Activated T-helper 1 cell treated with anti-CD3 and anti-CD28 coated beads, Interleukin-12 subunit alpha, Interleukin-12 subunit beta, Interleukin-2, Interleukin-4 antibody, amounts not matched to agents 30 ng/mL and 10 ng/mL and 1 ng/mL, durations not matched to agents 14 hours and 24 hours and 36 hours (primary cell): Measurements from ENCODE around the gene RASAL2. TPM values are rescaled to one million over a fixed set of nuclear protein-coding genes. Genes with fewer than 3 reads are reported as not detected.
"Not testable (repeated sequence)": the region's sequence is repeated elsewhere in the genome, so short reads cannot be mapped to it uniquely, and the experiment has no call there.

Source experiments
- DNase-seq: peaks from one replicate; pipeline ENCODE4 v3.0.0; 2021; ENCODE audit warnings: low spot score
- H3K27ac Mint-ChIP-seq: one replicate; pipeline ENCODE4 v1.8.0; 2021; ENCODE audit warnings: mild to moderate bottlenecking, mixed read lengths
- H3K27me3 Mint-ChIP-seq: one replicate; pipeline ENCODE4 v1.8.0; 2022; ENCODE audit warnings: mild to moderate bottlenecking, moderate library complexity, mixed read lengths; ENCODE audit not compliant: insufficient read depth
- H3K36me3 Mint-ChIP-seq: one replicate; pipeline ENCODE4 v1.8.0; 2021; ENCODE audit warnings: low read depth, mixed read lengths
- H3K4me1 Mint-ChIP-seq: one replicate; pipeline ENCODE4 v1.8.0; 2021; ENCODE audit warnings: low read depth, mixed read lengths
- H3K4me3 Mint-ChIP-seq: one replicate; pipeline ENCODE4 v1.8.0; 2021; ENCODE audit warnings: mild to moderate bottlenecking, moderate library complexity, mixed read lengths
- H3K9me3 Mint-ChIP-seq: one replicate; pipeline ENCODE4 v1.8.0; 2021; ENCODE audit warnings: mixed read lengths
- intact Hi-C: fragments of 100-400 bp; cut with micrococcal nuclease; formaldehyde crosslinking; loops from one replicate; pipeline ENCODE4 v1.15.1; 2024
- total RNA-seq: library from RNA; stranded (reverse); gene quantifications from 2 replicates; pipeline ENCODE4 v1.2.3, GENCODE V29; 2022

RASAL2 gene
- total RNA-seq, 1 donor from 2014 or later, result not detected

DNA sequence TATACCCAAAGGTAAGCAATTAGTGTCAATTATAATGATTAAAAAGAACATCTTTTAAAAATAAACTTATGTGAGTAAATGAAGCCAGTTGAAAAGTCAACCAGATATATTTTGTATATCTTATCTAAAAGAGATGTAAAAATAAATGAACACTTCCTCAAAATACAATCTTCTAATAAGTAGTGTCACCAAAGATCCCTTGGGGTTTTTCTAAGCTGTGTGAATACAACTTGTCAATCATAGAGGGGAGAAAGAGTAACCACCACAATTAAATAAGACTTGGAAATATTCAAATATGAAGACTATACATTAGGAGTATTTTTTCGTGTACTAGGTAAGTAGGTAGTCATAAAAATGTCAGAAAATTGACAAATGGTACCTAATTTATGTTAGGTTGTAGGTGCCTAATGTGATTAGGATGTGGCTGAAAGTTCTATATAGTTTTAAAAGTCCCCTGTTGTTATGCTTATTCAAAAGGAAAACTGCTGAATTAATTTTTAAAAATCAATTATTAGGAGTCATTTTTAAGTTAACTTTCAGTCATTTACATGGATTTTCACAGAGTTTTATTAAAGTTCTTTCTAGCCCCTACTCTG lies 72.6 kb downstream of the RASAL2 start:
- no peak overlapping the region for H3K27ac Mint-ChIP-seq
- no peak overlapping the region for H3K4me3 Mint-ChIP-seq
- H3K27me3 Mint-ChIP-seq, result no peaks in the 10 kb centered on the region
- no peaks in the 10 kb centered on the region for H3K4me1 Mint-ChIP-seq
- no peaks in the 10 kb centered on the region for H3K9me3 Mint-ChIP-seq
- intact Hi-C loops, result no loop called here
- H3K36me3 Mint-ChIP-seq, result no peaks in the 10 kb centered on the region
- no peak for DNase-seq

- Mint-ChIP-seq H3K4me3 (no peak overlapping the region), H3K4me1 (no peaks in the 10 kb centered on the region), H3K27ac (no peak overlapping the region), H3K27me3 (no peaks in the 10 kb centered on the region), H3K9me3 (no peaks in the 10 kb centered on the region), H3K36me3 (no peaks in the 10 kb centered on the region)
- no peak for DNase-seq
- intact Hi-C loops, result no loop called here
Measured at GRCh38 chr1:178168536-178168935, 74.6 kb downstream of the RASAL2 start.

- H3K27me3 Mint-ChIP-seq, result no peaks in the 10 kb centered on the region
Measured at GRCh38 chr1:178169649-178170048, 75.7 kb downstream of the RASAL2 start.

DNA sequence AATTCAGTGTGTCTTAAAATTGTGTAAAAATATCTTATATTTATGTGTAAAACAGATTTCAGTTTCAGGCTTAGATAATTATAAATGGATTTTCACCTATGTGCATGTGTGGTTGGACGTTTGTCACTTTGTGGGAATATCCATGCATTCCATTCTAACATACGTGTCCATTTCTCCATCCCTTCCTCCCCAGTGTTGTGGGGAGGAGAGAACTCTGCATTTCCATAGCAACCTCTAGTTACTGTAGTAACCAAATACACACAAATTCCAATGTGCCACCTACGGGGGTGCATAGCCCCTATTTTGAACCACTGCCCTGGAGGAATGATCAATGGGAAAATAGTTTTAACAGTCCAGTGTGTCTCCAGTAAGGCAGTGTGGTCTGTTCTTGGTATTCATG lies 79.0 kb downstream of the RASAL2 start:
- Mint-ChIP-seq H3K4me3 (no peak overlapping the region), H3K9me3 (no peaks in the 10 kb centered on the region), H3K4me1 (no peaks in the 10 kb centered on the region), H3K27ac (no peak overlapping the region), H3K36me3 (no peaks in the 10 kb centered on the region), H3K27me3 (no peaks in the 10 kb centered on the region)
- intact Hi-C loops, result no loop called here
- DNase-seq, result no peak

More at GRCh38 chr1:178169649-178170048, 75.7 kb downstream of the RASAL2 start:
- Mint-ChIP-seq H3K9me3 (no peaks in the 10 kb centered on the region), H3K36me3 (no peaks in the 10 kb centered on the region), H3K4me3 (no peak overlapping the region), H3K4me1 (no peaks in the 10 kb centered on the region), H3K27ac (no peak overlapping the region)
- DNase-seq, result no peak
- intact Hi-C loops, result no loop called here

DNA sequence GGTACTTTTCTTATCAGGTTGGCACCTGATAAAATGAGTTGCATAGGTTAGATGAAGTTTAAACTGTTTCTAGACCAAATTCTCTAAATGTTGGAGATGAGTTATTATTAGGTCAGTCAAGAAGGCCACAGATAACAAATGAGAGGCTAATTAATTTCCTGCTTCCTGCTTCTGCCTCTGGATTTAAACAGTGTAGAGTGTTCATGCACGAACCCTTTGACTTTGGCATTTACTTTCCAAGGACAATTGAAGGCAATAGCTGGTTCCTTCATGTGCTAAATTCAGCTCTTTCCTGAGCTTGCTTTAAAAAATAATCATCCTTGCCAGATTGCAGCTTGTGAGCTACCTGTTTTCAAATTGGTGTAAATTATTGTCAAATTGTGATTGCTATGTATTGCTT lies 80.6 kb downstream of the RASAL2 start:
- no peaks in the 10 kb centered on the region for H3K36me3 Mint-ChIP-seq
- no peaks in the 10 kb centered on the region for H3K27me3 Mint-ChIP-seq
- H3K4me3 Mint-ChIP-seq, result no peak overlapping the region
- no peaks in the 10 kb centered on the region for H3K9me3 Mint-ChIP-seq
- no peak overlapping the region for H3K27ac Mint-ChIP-seq
- no peak for DNase-seq
- intact Hi-C loops, result no loop called here
- no peaks in the 10 kb centered on the region for H3K4me1 Mint-ChIP-seq

GRCh38 chr1:178180405-178180804 lies 86.5 kb downstream of the RASAL2 start:
- Mint-ChIP-seq H3K4me3 (no peak overlapping the region), H3K9me3 (no peaks in the 10 kb centered on the region), H3K27me3 (no peaks in the 10 kb centered on the region), H3K27ac (no peak overlapping the region), H3K4me1 (no peaks in the 10 kb centered on the region), H3K36me3 (no peaks in the 10 kb centered on the region)
- DNase-seq, result no peak
- intact Hi-C loops, result no loop called here

GRCh38 chr1:178183796-178184195 lies 89.9 kb downstream of the RASAL2 start:
- H3K36me3 Mint-ChIP-seq, result no peaks in the 10 kb centered on the region
- H3K4me1 Mint-ChIP-seq, result no peaks in the 10 kb centered on the region
- no peak overlapping the region for H3K4me3 Mint-ChIP-seq
- H3K9me3 Mint-ChIP-seq, result no peaks in the 10 kb centered on the region
- DNase-seq, result no peak
- intact Hi-C loops, result no loop called here
- H3K27ac Mint-ChIP-seq, result no peak overlapping the region
- H3K27me3 Mint-ChIP-seq, result no peaks in the 10 kb centered on the region

DNA sequence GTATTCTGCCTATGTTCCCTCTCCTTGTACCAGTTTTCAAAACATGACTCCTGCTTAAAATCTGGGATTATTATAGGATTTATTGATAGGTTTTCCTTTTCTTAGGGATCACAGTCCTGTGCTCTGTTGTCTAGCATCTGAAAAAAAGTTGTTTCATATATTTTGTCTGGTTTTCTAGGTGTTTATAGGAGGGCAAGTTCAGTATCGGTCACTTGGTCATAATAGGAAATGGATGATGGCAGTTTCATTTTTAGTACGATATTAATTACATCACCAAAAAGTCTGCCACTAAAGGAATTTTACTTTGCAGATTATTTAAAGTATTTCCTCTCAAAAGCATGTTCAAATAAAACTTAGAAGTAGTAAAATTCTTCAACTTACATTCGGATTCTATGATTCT lies 94.4 kb downstream of the RASAL2 start:
- Mint-ChIP-seq H3K4me1 (no peaks in the 10 kb centered on the region), H3K27ac (no peak overlapping the region)

GRCh38 chr1:178189814-178190213 lies 95.9 kb downstream of the RASAL2 start:
- no peaks in the 10 kb centered on the region for H3K9me3 Mint-ChIP-seq
- H3K27ac Mint-ChIP-seq, result no peak overlapping the region
- H3K4me1 Mint-ChIP-seq, result no peaks in the 10 kb centered on the region
- H3K4me3 Mint-ChIP-seq, result no peak overlapping the region
- DNase-seq, result no peak
- H3K36me3 Mint-ChIP-seq, result no peaks in the 10 kb centered on the region
- intact Hi-C loops, result no loop called here
- no peaks in the 10 kb centered on the region for H3K27me3 Mint-ChIP-seq

More for the DNA sequence above, 94.4 kb downstream of the RASAL2 start:
- intact Hi-C loops, result no loop called here
- Mint-ChIP-seq H3K4me3 (no peak overlapping the region), H3K9me3 (no peaks in the 10 kb centered on the region), H3K36me3 (no peaks in the 10 kb centered on the region), H3K27me3 (no peaks in the 10 kb centered on the region)
- DNase-seq, result no peak

DNA sequence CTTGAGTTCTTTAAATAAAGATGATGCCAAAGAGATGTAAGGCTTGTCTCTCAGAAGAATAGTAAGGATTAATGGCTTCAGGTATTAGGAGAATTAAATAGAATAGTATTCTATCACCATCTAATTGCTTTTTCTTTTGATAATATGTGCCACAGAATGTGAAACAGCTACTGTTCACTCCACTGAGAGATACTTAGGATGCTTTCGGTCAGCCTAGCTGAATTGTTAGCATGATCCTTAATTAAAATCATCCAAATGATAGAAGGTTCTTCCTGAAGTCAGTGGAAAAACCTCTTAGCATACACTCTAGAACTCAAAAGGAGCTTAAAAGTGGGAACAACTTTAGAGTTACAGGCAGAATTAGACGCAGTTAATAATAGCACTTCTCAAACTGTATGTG lies 97.0 kb downstream of the RASAL2 start:
- Mint-ChIP-seq H3K36me3 (no peaks in the 10 kb centered on the region), H3K4me1 (no peaks in the 10 kb centered on the region), H3K9me3 (no peaks in the 10 kb centered on the region), H3K27ac (no peak overlapping the region), H3K4me3 (no peak overlapping the region), H3K27me3 (no peaks in the 10 kb centered on the region)
- intact Hi-C loops, result no loop called here
- DNase-seq, result no peak

- H3K4me3 Mint-ChIP-seq, result no peak overlapping the region
- H3K27ac Mint-ChIP-seq, result no peak overlapping the region
- intact Hi-C loops, result no loop called here
- no peaks in the 10 kb centered on the region for H3K4me1 Mint-ChIP-seq
- H3K27me3 Mint-ChIP-seq, result no peaks in the 10 kb centered on the region
- no peak for DNase-seq
- no peaks in the 10 kb centered on the region for H3K36me3 Mint-ChIP-seq
- H3K9me3 Mint-ChIP-seq, result no peaks in the 10 kb centered on the region
Measured at GRCh38 chr1:178192686-178193085, 98.8 kb downstream of the RASAL2 start.

DNA sequence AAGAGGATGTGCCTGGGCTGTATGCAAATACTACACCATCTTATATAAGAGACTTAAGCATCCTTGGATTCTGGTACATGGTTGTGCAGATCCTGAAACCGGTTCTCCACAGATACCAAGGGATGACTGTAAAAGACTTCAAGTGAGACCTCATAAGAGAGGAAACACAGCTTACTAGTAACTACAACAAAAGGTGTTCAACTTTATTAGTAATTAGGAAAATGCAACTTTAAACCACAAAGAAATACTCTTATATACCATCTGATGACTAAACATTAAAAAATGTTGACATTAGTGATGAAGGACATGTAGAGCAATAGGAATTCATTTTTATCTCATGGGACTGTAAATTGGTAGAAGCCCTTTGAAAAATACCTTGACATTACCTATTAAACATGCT lies 102.7 kb downstream of the RASAL2 start:
- Mint-ChIP-seq H3K4me3 (no peak overlapping the region), H3K9me3 (no peaks in the 10 kb centered on the region), H3K4me1 (no peaks in the 10 kb centered on the region), H3K27ac (no peak overlapping the region), H3K27me3 (no peaks in the 10 kb centered on the region), H3K36me3 (no peaks in the 10 kb centered on the region)
- intact Hi-C loops, result no loop called here
- no peak for DNase-seq

GRCh38 chr1:178202095-178202494 lies 108.2 kb downstream of the RASAL2 start:
- H3K27ac Mint-ChIP-seq, H3K4me3 Mint-ChIP-seq, H3K4me1 Mint-ChIP-seq, DNase-seq, intact Hi-C loops, H3K9me3 Mint-ChIP-seq, H3K36me3 Mint-ChIP-seq, H3K27me3 Mint-ChIP-seq: not testable (repeated sequence)

GRCh38 chr1:178202546-178202945 lies 108.6 kb downstream of the RASAL2 start:
- DNase-seq, H3K36me3 Mint-ChIP-seq, H3K4me3 Mint-ChIP-seq, H3K27ac Mint-ChIP-seq, H3K4me1 Mint-ChIP-seq, H3K9me3 Mint-ChIP-seq, H3K27me3 Mint-ChIP-seq, intact Hi-C loops: not testable (repeated sequence)
